ENCODE measurements around the gene CLCN7.

The CLCN7 gene

DNA sequence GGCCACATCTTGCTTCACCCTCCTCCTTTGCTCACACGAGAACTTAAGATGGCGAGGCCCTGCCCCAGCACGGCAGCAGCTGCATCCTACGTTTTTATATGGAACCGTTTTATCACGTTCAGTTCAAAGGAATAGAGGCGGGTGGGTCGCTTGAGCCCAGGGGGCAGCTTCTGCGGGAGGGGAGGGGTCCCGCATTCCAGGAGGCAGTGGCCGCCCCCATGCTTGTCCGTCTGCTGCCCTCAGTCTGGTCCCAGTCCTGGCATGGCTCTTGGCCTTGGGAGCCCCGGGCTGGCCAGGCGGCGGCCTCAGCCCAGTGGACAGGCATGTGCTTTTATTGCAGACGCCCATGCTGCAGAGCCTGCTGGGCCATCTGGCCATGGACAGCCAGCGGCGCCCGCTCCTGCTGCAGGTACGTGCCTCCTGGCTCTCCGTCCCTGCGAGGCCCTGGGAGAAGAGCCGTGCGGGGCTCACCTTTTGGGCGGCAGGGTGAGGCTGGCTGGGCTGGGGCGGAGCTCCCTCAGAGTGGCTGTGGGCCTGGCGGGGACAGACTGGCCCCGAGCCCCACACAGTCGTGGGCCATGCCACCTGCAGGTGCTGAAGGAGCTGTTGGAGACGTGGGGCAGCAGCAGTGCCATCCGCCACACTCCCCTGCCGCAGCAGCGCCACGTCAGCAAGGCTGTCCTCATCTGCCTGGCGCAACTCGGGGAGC lies 25.1 kb upstream of the CLCN7 start:
- Histone ChIP-seq H3K4me3 (ENCODE audit: low read depth in 1 of 2, low read length in 2 of 2) (no peak overlapping the region), H3K27ac (ENCODE audit: low read depth, low read length) (no peak overlapping the region), H3K36me3 (ENCODE audit: insufficient read depth, low read length) (peaks cover 38% of the 10 kb centered on the region)

DNA sequence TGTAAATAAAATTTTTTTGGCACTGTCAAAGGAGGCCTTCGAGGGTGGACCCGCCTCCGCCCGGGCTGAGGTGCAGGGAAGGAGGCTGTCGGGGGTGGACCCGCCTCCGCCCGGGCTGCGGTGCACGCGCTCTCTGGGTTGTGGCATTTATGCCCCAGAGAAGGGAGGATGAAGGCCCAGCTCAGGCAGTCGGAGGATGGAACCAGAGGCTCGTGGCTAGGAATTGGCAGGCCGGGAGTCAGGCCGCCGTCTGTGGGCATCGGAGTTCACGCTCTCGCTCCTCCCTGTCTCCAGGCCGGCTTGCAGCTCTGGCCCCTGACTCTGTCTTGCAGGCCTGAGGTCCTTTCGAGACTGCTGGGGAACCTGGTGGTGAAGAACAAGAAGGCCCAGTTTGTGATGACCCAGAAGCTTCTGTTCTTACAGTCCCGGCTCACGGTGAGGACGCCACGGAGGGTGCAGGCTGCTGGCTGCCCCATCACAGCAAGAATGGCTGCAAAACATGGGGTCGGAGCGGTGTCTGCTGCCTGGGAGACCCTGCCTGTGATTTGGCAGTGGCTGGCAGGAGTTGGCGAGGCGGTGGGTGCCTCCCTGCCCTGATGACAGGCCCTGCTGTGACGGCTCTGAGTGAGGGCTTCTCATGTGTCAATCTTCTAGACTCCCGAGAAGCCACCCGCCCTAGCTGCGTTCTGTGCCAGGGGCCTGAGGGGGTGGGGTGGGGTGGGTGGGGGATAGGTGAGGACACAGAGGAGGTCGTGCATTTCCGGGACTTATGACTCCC lies 24.3 kb upstream of the CLCN7 start:
- Histone ChIP-seq H3K27me3 (ENCODE audit: control insufficient read depth in 1 of 2, insufficient read depth in 2 of 2, low read length in 2 of 2) (no peaks in the 10 kb centered on the region), H3K36me3 (ENCODE audit: insufficient read depth, low read length) (peaks cover 38% of the 10 kb centered on the region), H3K4me1 (ENCODE audit: insufficient read depth, low read length) (peaks cover 11% of the 10 kb centered on the region), H3K27ac (ENCODE audit: low read depth, low read length) (no peak overlapping the region), H3K4me3 (ENCODE audit: low read depth in 1 of 2, low read length in 2 of 2) (no peak overlapping the region), H3K9ac (ENCODE audit: low read length) (no peak overlapping the region), H3K9me3 (ENCODE audit: low read length) (no peaks in the 10 kb centered on the region)

More for the DNA sequence above, 25.1 kb upstream of the CLCN7 start:
- Histone ChIP-seq H3K4me1 (ENCODE audit: insufficient read depth, low read length) (peaks cover 2% of the 10 kb centered on the region), H3K9ac (ENCODE audit: low read length) (no peak overlapping the region), H3K9me3 (ENCODE audit: low read length) (no peaks in the 10 kb centered on the region), H3K27me3 (ENCODE audit: control insufficient read depth in 1 of 2, insufficient read depth in 2 of 2, low read length in 2 of 2) (no peaks in the 10 kb centered on the region)

DNA sequence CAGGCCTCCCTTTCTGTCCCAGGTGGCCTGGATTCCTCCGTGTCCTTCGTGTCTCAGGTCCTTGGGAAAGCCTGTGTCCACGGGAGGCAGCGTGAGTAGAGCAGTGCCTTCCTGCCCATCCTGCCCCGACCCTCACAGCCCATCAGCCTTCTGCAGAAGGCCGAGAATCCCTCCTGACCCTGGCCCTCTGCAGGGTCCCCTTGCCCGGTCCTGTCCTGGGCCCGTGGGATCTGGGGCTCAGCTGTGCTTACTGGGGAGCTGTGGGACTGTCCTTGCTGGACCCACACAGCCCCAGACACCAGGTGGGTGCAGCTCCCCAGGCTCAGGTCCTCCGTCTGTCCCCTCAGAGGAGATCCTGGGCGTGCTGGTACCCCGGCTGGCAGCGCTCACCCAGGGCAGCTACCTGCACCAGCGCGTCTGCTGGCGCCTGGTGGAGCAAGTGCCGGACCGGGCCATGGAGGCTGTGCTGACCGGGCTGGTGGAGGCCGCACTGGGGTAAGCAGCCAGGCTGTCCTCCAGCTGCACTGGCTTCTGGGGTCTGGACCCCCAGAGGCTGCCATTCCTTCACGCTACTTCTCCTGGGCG lies 22.3 kb upstream of the CLCN7 start:
- H3K27ac ChIP-seq (ENCODE audit: low read depth, low read length), result no peak overlapping the region
- peaks cover 21% of the 10 kb centered on the region for H3K36me3 ChIP-seq (ENCODE audit: insufficient read depth, low read length)
- no peaks in the 10 kb centered on the region for H3K9me3 ChIP-seq (ENCODE audit: low read length)
- H3K4me1 ChIP-seq (ENCODE audit: insufficient read depth, low read length), result peaks cover 21% of the 10 kb centered on the region
- no peaks in the 10 kb centered on the region for H3K27me3 ChIP-seq (ENCODE audit: control insufficient read depth in 1 of 2, insufficient read depth in 2 of 2, low read length in 2 of 2)
- H3K4me3 ChIP-seq (ENCODE audit: low read depth in 1 of 2, low read length in 2 of 2), result no peak overlapping the region
- no peak overlapping the region for H3K9ac ChIP-seq (ENCODE audit: low read length)

DNA sequence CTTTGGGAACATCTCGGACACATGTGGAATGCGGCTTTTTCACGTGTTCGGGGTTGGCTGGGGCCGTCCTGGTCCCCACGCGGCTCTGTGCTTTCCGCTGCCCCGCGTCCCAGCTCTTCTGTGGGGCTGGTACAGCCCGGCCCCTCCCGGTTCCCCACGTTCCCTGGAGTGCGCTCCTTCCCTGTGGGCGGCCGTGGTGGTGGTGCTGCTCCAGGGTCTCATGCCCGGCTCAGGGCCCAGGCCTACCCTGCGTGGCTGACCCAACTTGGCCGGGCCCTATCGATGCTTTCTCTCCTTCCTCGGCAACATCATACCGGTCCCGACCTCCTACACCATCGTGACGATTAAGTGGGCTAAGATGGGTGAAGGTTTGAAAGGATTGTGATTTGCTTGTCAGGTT lies 21.6 kb upstream of the CLCN7 start:
- H3K27ac ChIP-seq (ENCODE audit: low read depth, low read length), result no peak overlapping the region
- no peak overlapping the region for H3K4me3 ChIP-seq (ENCODE audit: low read depth in 1 of 2, low read length in 2 of 2)
- H3K4me1 ChIP-seq (ENCODE audit: insufficient read depth, low read length), result peaks cover 21% of the 10 kb centered on the region
- H3K9me3 ChIP-seq (ENCODE audit: low read length), result no peaks in the 10 kb centered on the region
- no peak overlapping the region for H3K9ac ChIP-seq (ENCODE audit: low read length)
- peaks cover 20% of the 10 kb centered on the region for H3K36me3 ChIP-seq (ENCODE audit: insufficient read depth, low read length)
- no peaks in the 10 kb centered on the region for H3K27me3 ChIP-seq (ENCODE audit: control insufficient read depth in 1 of 2, insufficient read depth in 2 of 2, low read length in 2 of 2)

DNA sequence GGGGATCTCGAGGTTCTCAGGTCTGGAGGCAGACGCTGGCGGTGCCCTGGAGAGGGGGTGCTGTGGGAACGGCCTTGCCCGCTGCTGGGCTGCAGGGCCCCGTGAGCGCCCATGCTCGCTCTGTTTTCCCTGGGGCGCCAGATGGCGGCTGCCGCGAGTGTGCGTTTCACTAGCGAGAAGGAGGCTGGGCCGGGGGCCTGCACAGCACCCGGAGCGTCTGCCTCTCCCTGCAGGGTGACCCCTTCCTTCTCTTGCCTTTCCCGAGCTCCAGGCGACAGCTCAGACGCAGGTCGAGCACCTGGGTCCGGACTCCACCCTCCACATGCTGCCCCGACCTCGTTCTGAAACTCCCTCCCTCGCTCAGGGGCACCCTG lies 21.0 kb upstream of the CLCN7 start:
- H3K9me3 ChIP-seq (ENCODE audit: low read length), result no peaks in the 10 kb centered on the region
- peaks cover 20% of the 10 kb centered on the region for H3K36me3 ChIP-seq (ENCODE audit: insufficient read depth, low read length)
- no peak overlapping the region for H3K27ac ChIP-seq (ENCODE audit: low read depth, low read length)
- no peak overlapping the region for H3K9ac ChIP-seq (ENCODE audit: low read length)
- H3K4me3 ChIP-seq (ENCODE audit: low read depth in 1 of 2, low read length in 2 of 2), result no peak overlapping the region
- H3K4me1 ChIP-seq (ENCODE audit: insufficient read depth, low read length), result peaks cover 21% of the 10 kb centered on the region
- H3K27me3 ChIP-seq (ENCODE audit: control insufficient read depth in 1 of 2, insufficient read depth in 2 of 2, low read length in 2 of 2), result no peaks in the 10 kb centered on the region

DNA sequence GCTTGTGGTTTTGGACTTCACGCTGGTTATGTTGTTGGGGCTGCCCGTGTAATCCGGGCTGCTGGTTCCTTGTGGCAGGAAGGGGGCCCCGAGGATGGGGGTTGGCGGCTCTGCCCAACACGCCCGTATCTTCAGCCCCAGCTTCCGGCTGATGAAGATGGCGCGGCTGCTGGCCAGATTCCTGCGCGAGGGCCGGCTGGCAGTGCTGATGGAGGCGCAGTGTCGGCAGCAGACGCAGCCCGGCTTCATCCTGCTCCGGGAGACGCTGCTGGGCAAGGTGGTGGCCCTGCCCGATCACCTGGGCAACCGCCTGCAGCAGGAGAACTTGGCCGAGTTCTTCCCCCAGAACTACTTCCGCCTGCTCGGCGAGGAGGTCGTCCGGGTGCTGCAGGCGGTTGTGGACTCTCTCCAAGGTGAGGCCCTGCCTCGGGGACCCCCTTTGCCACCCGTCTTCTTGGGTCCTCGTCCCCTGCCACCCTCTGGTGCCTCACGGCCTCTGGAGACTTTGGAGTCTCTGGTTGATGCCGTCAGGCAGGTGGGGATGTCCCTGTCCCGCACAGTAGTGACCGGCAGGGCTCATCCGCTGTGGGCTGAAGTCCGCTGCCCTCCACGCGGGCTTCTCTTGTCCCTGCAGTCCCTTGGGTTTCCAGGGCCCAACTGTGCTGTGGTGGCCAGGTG lies 20.5 kb upstream of the CLCN7 start:
- peaks cover 21% of the 10 kb centered on the region for H3K4me1 ChIP-seq (ENCODE audit: insufficient read depth, low read length)
- H3K4me3 ChIP-seq (ENCODE audit: low read depth in 1 of 2, low read length in 2 of 2), result no peak overlapping the region
- no peaks in the 10 kb centered on the region for H3K9me3 ChIP-seq (ENCODE audit: low read length)
- no peaks in the 10 kb centered on the region for H3K27me3 ChIP-seq (ENCODE audit: control insufficient read depth in 1 of 2, insufficient read depth in 2 of 2, low read length in 2 of 2)
- no peak overlapping the region for H3K27ac ChIP-seq (ENCODE audit: low read depth, low read length)
- H3K36me3 ChIP-seq (ENCODE audit: insufficient read depth, low read length), result peaks cover 19% of the 10 kb centered on the region
- H3K9ac ChIP-seq (ENCODE audit: low read length), result no peak overlapping the region

DNA sequence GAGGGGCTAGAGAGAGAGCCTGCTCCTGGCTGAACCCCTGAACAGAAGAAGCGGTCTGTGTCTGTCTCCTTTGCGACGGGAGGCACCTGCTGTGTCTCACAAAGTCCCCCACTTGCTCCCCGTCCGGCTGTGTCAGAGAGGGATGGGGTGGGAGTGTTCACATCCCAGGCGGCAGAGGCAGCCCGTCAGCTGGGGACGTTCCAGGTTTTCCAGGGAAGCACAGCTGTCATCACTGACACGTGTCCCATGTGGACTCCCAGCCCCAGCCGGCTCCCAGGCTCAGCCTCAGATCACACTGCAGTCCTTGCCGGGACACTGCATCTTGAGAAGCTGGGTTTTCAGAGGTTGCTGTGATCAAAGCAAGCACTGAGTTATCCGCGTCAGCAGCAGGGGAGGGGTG lies 19.9 kb upstream of the CLCN7 start:
- Histone ChIP-seq H3K27ac (ENCODE audit: low read depth, low read length) (no peak overlapping the region), H3K27me3 (ENCODE audit: control insufficient read depth in 1 of 2, insufficient read depth in 2 of 2, low read length in 2 of 2) (no peaks in the 10 kb centered on the region), H3K9ac (ENCODE audit: low read length) (no peak overlapping the region), H3K9me3 (ENCODE audit: low read length) (no peaks in the 10 kb centered on the region), H3K4me1 (ENCODE audit: insufficient read depth, low read length) (peaks cover 21% of the 10 kb centered on the region), H3K36me3 (ENCODE audit: insufficient read depth, low read length) (peaks cover 14% of the 10 kb centered on the region), H3K4me3 (ENCODE audit: low read depth in 1 of 2, low read length in 2 of 2) (peak overlapping the region in 1 of 2 donors; percentile 79)

DNA sequence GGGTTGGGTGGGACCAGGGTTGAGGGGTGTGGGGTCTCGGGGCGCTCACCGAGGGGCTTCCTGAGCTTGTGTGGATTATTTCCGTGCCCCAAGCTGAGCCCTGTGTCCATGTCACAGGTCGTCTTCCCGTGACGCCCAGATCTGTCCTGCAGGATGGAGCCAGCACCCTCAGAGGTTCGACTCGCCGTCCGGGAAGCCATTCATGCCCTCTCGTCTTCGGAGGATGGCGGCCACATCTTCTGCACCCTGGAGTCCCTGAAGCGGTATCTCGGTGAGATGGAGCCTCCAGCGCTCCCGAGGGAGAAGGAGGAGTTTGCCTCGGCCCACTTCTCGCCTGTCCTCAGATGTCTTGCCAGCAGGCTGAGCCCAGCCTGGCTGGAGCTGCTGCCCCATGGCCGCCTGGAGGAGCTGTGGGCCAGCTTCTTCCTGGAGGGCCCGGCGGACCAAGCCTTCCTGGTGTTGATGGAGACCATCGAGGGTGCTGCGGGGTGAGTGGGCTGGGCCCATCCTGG lies 19.4 kb upstream of the CLCN7 start:
- H3K4me3 ChIP-seq (ENCODE audit: low read depth in 1 of 2, low read length in 2 of 2), result peak overlapping the region; percentile 79 to 84
- H3K27me3 ChIP-seq (ENCODE audit: control insufficient read depth in 1 of 2, insufficient read depth in 2 of 2, low read length in 2 of 2), result no peaks in the 10 kb centered on the region
- no peaks in the 10 kb centered on the region for H3K9me3 ChIP-seq (ENCODE audit: low read length)
- peaks cover 14% of the 10 kb centered on the region for H3K36me3 ChIP-seq (ENCODE audit: insufficient read depth, low read length)
- peak overlapping the region; percentile 21 for H3K9ac ChIP-seq (ENCODE audit: low read length)
- peaks cover 21% of the 10 kb centered on the region for H3K4me1 ChIP-seq (ENCODE audit: insufficient read depth, low read length)
- peak overlapping the region; percentile 80 for H3K27ac ChIP-seq (ENCODE audit: low read depth, low read length)

DNA sequence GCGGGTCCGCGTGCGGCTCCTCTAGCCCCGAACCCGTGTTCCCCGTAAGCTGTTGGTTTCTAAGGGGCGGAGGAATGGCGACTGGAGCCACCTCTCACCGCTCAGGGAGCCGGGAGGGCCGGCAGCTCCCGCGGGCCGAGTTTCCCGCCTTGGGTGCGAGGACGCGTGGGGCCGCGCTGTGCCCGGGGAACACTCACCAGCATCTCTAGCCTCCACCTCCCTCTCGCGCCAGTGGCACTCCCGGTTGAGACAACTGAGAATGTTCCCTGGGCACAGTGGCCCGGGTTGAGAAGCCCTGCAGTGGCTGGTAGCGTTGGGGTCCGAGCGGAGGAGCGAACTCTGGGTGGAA lies 18.9 kb upstream of the CLCN7 start:
- Histone ChIP-seq H3K4me1 (ENCODE audit: insufficient read depth, low read length) (peaks cover 21% of the 10 kb centered on the region), H3K36me3 (ENCODE audit: insufficient read depth, low read length) (peaks cover 14% of the 10 kb centered on the region), H3K9me3 (ENCODE audit: low read length) (no peaks in the 10 kb centered on the region), H3K27ac (ENCODE audit: low read depth, low read length) (peak overlapping the region; percentile 80), H3K9ac (ENCODE audit: low read length) (peak overlapping the region; percentile 21), H3K27me3 (ENCODE audit: control insufficient read depth in 1 of 2, insufficient read depth in 2 of 2, low read length in 2 of 2) (no peaks in the 10 kb centered on the region), H3K4me3 (ENCODE audit: low read depth in 1 of 2, low read length in 2 of 2) (peak overlapping the region; percentile 79 to 84)

DNA sequence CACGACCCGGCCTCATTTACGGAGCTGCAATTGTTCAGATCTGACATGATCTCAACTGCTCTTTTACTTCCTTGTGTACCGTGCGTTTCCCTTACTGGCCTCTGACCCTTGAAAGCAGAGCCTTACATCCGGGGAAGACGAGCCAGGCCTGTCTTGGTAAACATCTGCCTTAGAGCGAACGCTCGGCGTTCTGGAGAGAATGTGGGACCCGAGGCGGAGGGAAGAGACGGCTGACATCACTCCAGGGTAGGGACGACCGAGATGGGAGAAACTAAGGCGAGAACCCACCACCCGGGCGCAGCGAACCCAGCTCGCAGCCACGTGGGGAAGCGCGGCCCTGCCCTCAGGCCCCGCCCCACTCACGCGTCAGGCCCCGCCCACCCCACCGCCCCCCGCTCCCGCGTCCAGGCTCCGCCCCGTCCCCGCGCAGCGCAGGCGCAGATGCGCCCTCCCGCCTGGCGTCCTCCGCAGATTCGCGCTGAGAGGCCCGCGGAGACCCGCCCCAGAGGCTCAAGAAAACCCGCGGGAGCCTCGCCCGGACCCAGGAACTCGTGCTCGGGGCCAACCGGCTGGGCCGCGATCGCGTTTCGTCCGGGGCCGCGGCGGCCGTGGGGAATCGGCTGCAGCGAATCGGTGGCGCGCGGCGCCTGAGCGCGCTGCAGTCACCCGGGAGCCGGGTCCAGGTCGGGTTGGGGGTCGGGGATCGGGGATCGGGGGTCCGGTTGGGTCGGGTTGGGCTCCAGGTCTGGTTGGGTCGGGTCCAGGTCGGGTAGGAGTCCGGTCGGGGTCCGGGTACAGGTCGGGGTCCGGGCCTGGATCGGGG lies 18.3 kb upstream of the CLCN7 start, which contains the start of gene TELO2:
TELO2 (plus strand) TSS at position 438 of the 823 bp plus-strand sequence. CDS start 922 bp downstream, outside the sequence.
- Histone ChIP-seq H3K27ac (ENCODE audit: low read depth, low read length) (peak within 1 kb of the TSS; percentile 85), H3K36me3 (ENCODE audit: insufficient read depth, low read length) (peaks cover 9% of the 10 kb centered on the region), H3K9ac (ENCODE audit: low read length) (peak within 1 kb of the TSS; percentile 21), H3K4me1 (ENCODE audit: insufficient read depth, low read length) (peaks cover 21% of the 10 kb centered on the region), H3K9me3 (ENCODE audit: low read length) (no peaks in the 10 kb centered on the region), H3K4me3 (ENCODE audit: low read depth in 1 of 2, low read length in 2 of 2) (peak within 1 kb of the TSS; percentile 79 to 84), H3K27me3 (ENCODE audit: control insufficient read depth in 1 of 2, insufficient read depth in 2 of 2, low read length in 2 of 2) (no peaks in the 10 kb centered on the region)

All from muscle layer of colon (tissue), 2 donors.